Measurements from ENCODE around the gene ALOX5. TPM values are rescaled to one million over a fixed set of nuclear protein-coding genes. Genes with fewer than 3 reads are reported as not detected.

The ALOX5 gene
- total and polyA plus RNA-seq, 10 of the 15 experiments (the other 5 are each of a cell fraction or from before 2014, with no cell fraction given), result 0.43 to 102 (median 34.2) TPM

DNA sequence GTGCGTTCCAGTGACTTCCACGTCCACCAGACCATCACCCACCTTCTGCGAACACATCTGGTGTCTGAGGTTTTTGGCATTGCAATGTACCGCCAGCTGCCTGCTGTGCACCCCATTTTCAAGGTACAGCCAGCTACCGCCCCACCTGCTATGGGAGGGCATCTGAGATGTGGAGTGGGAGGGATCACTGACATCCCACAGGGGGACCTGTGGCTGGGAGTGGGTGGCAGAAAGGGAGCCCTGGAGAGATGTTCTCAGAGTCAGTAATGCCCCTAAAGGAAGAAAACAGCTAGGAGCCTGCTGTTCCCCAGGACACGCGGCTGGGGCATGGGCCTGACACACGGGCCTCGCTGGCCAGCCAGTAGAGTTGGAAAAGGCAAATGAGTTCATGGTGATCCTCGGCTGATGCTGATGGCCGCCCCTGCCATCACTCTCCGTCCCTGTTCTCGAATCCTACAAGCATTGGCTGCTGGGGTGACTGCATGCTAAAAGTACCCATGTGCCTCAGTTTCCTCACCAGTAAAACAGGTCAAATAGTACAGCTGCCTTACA, 66.6 kb downstream of the ALOX5 start (continued):
- TF ChIP-seq, protein P1, sequence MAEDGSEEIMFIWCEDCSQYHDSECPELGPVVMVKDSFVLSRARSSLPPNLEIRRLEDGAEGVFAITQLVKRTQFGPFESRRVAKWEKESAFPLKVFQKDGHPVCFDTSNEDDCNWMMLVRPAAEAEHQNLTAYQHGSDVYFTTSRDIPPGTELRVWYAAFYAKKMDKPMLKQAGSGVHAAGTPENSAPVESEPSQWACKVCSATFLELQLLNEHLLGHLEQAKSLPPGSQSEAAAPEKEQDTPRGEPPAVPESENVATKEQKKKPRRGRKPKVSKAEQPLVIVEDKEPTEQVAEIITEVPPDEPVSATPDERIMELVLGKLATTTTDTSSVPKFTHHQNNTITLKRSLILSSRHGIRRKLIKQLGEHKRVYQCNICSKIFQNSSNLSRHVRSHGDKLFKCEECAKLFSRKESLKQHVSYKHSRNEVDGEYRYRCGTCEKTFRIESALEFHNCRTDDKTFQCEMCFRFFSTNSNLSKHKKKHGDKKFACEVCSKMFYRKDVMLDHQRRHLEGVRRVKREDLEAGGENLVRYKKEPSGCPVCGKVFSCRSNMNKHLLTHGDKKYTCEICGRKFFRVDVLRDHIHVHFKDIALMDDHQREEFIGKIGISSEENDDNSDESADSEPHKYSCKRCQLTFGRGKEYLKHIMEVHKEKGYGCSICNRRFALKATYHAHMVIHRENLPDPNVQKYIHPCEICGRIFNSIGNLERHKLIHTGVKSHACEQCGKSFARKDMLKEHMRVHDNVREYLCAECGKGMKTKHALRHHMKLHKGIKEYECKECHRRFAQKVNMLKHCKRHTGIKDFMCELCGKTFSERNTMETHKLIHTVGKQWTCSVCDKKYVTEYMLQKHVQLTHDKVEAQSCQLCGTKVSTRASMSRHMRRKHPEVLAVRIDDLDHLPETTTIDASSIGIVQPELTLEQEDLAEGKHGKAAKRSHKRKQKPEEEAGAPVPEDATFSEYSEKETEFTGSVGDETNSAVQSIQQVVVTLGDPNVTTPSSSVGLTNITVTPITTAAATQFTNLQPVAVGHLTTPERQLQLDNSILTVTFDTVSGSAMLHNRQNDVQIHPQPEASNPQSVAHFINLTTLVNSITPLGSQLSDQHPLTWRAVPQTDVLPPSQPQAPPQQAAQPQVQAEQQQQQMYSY (CRISPR knock-in tag; IDR thresholded peaks at IDR 0.05), result no peak
- TF ChIP-seq BRCA1 (IDR thresholded peaks at IDR 0.05; ENCODE audit: low read depth, low read length), result no peak
- no peak for TF ChIP-seq HCFC1 (IDR thresholded peaks at IDR 0.05; ENCODE audit: low read length)
- TF ChIP-seq, protein P2, sequence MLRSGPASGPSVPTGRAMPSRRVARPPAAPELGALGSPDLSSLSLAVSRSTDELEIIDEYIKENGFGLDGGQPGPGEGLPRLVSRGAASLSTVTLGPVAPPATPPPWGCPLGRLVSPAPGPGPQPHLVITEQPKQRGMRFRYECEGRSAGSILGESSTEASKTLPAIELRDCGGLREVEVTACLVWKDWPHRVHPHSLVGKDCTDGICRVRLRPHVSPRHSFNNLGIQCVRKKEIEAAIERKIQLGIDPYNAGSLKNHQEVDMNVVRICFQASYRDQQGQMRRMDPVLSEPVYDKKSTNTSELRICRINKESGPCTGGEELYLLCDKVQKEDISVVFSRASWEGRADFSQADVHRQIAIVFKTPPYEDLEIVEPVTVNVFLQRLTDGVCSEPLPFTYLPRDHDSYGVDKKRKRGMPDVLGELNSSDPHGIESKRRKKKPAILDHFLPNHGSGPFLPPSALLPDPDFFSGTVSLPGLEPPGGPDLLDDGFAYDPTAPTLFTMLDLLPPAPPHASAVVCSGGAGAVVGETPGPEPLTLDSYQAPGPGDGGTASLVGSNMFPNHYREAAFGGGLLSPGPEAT (IDR thresholded peaks at IDR 0.05; ENCODE audit: low read depth), result no peak
- TF ChIP-seq, protein P3, sequence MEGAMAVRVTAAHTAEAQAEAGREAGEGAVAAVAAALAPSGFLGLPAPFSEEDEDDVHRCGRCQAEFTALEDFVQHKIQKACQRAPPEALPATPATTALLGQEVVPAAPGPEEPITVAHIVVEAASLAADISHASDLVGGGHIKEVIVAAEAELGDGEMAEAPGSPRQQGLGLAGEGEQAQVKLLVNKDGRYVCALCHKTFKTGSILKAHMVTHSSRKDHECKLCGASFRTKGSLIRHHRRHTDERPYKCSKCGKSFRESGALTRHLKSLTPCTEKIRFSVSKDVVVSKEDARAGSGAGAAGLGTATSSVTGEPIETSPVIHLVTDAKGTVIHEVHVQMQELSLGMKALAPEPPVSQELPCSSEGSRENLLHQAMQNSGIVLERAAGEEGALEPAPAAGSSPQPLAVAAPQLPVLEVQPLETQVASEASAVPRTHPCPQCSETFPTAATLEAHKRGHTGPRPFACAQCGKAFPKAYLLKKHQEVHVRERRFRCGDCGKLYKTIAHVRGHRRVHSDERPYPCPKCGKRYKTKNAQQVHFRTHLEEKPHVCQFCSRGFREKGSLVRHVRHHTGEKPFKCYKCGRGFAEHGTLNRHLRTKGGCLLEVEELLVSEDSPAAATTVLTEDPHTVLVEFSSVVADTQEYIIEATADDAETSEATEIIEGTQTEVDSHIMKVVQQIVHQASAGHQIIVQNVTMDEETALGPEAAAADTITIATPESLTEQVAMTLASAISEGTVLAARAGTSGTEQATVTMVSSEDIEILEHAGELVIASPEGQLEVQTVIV (IDR thresholded peaks at IDR 0.05; ENCODE audit: borderline replicate concordance, partially characterized antibody), result no peak
- TF ChIP-seq YY1 (IDR thresholded peaks at IDR 0.05; ENCODE audit: low read depth, low read length), result no peak
- no peak for TF ChIP-seq POLR2AphosphoS2 (IDR thresholded peaks at IDR 0.05; ENCODE audit: low read depth, low read length)
- TF ChIP-seq GABPA (IDR thresholded peaks at IDR 0.05; ENCODE audit: low read depth), result no peak
- no peak for TF ChIP-seq BMI1 (IDR thresholded peaks at IDR 0.05; ENCODE audit: borderline replicate concordance)
